Activated T-cell treated with anti-CD3 and anti-CD28 coated beads for 1 hour (primary cell): ENCODE results near the gene CNST.
"Not testable (repeated sequence)": the region's sequence is repeated elsewhere in the genome, so short reads cannot be mapped to it uniquely, and the experiment has no call there.

Source experiments
- DNase-seq: peaks from one replicate; pipeline ENCODE4 v3.0.0-alpha.2; 2020; ENCODE audit warnings: low read depth

CNST gene

DNA sequence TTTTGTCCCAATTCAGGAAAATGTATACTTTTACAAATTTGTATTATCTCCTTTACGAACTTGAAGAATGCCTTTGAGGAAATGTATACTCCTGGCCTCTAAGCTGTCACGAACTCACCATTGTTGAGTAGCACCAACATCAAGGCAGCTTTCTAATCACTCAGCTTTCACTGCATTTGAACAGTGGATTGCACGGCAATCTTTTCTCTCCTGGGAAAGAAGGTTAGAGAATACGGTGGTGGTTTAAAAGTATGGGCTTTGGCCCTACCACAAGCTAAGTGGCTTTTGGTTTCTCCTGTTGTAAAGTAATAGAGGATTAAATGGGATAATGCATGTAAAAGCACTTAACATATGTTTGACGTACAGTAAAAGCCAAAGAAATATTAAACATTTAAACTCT, 57.8 kb downstream of the CNST start:
- no peak for DNase-seq

DNA sequence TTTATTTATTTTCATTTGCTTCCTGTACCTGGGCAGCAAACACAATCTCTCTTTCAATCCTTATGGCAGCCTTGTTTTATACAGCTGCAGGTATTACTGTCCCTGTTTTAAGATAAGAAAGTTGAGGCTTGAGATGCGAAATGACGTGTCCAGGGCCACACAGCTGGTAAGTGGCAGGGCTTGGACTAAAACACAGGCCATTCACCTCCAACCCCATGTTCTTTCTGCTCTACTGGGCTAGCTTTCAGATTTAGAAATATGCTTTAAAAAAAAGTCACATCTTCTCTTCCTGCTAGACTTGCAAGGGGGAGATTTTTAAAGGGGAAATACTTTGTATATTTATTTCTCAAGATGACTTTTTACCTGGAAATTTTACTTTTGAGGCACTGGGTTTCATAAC, 62.8 kb downstream of the CNST start:
- no peak for DNase-seq

DNA sequence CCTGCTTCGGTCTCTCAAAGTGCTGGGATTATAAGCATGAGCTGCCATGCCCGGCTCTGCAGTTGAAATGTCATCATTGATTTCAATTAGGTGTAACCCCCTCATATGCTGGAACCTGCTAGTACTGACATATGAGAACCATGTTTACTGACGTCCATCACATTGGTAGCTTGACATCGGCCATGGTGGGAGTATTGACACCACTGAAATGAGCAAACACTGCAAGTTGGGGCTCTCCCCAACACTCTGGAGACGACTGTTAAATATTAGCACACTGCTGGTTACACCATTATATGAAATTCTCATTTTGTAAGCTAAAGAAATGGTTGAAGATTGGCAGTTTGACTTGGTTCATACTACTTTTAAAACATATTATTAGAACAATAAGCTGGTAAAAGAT, 63.7 kb downstream of the CNST start:
- DNase-seq = no peak

DNA sequence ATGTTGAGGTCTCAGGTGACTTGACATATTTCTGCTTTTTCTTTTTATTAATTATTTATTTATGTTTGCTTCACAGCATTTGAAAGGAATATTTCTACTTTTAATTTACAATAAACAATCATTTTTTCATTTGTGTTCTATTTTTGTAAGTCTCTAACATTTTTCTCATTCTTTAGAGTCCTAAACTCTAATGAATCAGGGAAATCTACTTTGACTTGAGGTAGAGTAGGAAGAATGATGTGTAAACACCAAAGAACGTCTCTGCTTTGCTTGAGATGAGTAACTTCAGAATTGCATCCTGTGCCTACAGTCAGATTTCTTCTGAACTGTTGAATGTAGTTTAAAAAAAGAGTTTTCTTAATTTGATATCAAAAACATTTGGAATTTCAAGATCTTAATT, 65.2 kb downstream of the CNST start:
- DNase-seq = no peak

DNA sequence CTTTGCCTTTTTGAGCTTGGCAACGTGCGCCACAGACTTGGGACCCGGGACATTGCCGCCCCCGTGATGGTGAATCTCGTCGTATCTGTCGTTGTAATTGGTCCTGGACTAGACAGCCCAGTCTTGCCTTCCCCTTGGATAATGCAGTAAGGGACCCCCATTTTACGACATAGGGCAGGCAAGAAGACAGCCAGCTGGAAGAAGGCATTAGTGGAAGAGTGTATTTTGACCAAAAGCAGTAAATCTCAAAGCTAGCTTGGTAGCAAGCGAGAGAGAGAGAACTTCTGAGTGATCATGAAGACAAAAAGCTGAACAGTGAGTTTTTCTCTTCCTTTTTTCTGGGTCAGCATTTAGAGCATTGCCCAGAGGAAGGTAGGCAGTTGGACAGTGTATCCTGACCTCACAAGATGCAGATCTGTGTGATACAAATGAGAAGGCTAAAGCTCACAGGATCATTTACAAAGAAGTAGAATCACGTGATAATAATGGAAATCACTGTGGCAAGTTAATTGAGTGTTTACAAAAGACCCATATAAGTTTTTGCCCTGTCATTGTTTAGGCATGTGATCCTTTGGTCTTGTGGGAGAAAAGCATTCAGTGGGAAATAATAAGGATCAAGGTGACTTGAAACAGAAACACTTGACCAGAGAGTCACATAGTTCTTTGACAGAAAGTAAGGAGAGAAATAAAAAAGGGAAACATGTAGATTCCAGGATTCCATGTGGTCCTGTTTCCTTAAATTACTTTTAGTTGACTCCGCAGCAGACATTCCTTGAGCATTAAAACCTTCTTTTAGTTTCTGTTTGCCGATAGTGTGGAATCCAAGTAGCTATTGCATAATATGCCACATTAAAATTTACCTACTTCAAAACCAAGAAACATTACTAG, 66.3 kb downstream of the CNST start:
- no peak for DNase-seq

DNA sequence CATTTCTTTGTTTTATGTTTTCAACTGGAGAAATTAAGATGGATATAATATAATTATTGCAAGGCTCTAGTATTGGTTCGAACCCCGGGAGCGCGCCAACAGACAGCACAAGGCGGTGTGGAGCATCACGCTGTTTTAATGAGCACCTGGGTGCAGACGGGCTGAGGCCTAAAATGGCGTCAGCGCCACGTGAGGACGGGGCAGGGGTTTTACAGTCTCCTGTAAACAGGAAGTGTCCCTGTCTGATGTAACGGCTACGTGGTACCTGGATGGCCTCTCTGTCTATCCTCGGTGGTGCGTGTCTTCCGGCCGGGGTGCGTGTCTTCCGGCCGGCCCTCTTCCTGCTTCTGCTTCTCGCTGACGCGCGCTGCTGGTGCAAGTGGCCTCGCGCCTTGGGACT, 68.4 kb downstream of the CNST start:
- not testable (repeated sequence) for DNase-seq

DNA sequence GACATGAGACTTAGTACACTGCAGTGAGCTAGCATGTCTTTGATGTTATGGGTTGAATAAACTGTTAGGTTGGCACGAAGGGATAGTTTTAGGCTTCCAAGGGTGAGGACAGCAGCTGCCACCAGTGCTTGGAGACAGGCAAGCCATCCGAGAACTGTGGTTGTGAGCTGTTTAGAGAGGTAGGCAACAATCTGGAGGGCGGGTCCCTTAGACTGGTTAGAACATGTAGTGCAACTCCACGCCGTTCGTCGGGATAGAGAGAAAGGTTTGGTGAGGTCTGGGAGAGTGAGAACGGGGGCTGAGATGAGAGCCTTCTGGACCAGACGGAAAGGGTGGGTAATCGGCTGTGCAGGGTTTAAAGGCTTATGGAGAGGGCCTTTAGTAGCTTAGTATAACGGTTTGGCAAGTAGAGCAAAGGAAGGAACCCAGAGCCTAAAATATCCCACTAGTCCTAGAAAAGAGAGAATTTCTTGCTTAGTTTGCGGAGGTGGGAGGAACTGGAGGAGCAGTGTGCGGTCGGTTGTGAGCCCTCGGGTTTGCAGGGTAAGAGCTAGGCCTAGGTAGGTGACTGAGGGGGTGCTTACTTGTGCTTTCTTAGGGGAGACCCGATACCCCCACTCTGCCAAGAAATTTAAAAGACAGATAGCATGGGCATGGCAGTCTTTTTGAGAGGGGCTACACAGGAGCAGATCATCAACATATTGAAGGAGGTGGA, 72.8 kb downstream of the CNST start:
- no peak for DNase-seq

DNA sequence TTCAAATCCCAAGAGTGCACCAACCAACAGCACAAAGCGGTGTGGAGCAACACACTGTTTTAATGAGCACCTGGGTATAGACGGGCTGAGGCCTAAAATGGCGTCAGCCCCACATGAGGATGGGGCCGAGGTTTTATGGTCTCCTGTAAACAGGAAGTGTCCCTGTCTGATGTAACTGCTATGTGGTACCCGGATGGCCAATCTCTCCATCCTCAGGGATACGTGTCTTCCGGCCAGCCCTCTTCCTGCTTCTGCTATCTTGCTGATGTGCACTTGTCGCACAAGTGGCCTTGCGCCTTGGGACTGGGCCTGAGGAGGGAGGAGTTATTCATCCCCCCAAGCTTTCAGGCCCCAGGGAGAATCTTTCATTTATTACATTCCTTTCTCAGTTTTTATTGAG, 73.5 kb downstream of the CNST start:
- no peak for DNase-seq

DNA sequence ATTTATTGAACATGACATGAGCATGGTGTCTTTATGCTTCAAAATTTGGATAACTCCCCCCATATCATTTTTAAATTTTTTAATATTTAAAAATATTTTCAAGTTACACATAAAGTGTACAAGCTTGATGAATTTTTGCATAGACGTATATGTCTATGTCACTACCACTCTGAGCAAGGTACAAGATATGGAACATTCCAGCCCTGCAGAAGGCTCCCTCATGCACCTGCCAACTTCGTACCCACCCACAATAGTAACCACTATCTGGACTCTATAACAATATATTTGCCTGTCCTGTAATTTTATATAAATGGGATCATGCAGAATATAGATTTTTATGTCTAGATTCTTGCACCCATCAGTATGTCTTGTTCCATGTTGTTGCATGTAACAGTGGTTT, 74.5 kb downstream of the CNST start:
- DNase-seq = no peak

DNA sequence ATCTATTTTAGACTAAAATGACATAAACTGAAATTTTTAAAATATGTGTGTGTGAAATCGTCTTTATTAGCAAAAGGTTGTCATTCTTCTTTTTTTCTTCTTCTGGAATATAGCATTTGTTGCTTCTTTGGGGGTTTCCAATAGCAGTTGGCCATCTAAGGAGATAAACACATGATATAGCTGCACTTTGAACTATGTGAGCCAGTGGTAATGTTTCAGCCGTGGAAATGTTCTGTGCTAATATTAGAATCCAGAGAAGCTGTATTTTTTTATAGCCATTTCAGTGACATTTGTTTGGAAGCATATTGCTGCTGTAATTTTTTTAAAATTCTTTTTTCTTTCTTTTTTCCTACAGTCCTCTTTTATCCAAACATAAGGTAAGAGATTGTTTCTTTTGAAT, 75.1 kb downstream of the CNST start:
- DNase-seq = no peak

DNA sequence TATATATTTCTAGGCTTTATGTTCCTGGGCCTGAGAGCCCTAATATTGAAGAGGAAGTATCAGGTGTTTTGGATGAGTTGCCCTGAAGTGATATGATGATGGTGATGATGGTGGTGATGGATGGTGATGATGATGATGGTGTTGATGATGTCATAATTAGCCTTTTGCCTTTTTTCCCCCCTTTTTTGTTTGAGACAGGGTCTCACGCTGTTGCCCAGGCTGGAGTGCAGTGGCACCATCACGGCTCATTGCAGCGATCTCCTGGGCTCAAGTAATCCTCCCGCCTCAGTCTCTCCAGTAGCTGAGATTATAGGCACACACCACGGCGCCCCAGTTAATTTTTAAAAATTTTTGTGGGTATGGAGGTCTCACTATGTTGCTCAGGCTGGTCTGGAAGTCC, 76.5 kb downstream of the CNST start:
- no peak for DNase-seq

DNA sequence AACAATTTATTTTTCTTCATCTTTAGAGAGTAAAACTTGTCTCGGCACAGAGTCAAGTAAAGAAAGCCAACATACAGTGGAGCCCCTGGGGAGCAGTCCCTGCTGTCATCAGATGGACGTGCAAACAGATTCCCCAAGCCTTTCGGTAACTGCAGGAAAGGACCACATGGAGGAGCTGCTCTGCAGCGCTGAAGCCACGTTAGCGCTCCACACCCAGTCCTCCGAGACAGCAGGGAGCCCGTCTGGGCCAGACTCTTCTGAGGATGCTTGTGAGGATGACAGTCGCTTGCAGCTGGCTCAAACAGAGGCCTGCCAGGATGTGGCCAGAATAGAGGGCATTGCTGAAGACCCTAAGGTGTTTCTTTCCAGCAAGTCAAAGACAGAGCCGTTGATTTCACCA, 80.9 kb downstream of the CNST start:
- no peak for DNase-seq

DNA sequence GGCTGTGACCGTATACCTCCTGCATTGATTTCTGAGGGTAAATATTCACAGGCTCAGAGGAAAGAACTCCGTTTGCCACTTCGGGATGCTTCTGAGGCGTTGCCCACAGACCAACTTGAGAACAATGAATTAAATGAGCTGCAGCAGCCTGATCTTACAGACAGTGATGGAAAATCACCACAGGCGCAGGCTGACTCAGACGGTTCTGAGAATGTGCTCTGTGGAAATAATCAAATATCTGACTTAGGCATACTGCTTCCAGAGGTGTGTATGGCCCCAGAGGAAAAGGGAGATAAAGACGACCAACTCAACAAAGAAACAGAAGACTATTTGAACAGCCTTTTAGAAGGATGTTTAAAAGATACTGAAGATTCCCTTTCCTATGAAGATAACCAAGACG, 81.3 kb downstream of the CNST start:
- DNase-seq = no peak

DNA sequence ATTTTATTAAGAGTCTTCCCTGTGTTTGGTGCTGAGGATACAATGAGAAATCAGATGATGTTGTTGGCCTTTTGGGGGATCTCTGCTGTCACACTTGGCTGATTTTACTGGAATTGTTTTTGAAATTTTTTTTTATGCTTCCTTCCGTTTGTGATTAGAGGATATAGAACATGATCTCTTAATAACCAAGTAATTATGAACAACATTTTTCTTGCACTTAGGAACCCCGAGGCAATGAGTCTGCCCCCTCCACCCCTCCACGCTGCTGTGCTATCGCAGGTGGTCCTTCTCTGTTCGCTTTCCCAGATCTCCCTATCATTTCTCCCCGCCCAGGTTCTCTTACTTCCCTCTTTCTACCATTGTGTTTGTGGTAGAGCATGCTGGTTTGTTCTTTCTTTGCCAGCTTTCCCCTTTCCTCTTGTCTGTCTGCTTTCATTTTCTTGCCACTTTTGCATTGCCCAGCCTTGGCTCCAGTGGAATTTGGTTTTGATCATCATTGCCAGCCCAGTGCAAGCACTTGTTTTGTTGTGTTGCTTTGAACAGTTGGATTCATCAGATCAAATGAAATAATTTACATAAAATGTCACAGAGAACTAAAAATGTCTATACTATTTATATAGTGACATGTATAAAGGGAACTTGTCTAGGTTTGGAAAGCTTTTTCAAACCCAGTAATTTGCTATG, 84.9 kb downstream of the CNST start:
- no peak for DNase-seq

DNA sequence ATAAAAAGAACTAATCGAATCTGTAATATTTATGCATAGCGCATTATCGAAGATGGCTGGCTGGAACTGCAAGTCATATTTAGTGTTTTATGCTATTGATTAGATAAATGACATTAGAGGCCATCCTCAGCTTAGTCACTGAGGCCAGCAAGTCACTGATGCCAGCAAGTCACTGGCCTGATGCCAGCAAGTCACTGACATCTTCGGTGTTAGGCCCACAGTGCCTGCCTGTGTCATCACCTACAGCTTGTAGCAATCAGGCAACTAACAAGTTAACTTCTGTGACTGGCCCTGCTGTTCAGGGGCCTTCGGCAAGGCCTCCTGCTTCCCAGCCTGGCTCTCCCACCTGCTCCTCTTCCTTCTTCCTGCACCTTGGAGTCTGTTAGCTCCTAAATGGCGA, 92.3 kb downstream of the CNST start:
- DNase-seq = no peak

DNA sequence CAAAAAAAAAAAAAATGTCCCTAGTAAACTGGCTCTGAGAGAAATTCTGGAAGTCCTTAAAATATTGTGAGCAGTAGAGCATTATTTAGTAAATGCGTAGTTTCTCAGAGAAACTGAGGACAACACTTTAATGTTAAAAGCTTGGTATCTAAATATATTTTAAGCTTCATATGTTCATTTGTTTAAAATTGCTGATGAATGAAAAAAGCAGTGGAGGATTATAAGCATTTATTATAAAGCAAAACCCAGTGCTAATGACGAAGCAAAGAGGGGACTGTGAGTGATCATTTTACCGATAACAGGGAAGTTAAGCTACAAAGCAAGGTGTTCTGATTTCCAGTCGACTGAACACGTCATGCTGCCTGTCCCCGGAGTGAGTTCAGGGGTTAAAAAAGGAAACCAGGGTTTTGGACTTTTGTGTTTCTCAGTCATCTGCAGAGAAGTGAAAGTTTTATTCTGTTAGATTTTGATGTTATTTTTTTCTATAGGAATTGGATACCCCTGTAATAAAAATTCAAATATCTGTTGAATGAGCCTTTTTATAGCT, 93.4 kb downstream of the CNST start:
- DNase-seq = no peak

DNA sequence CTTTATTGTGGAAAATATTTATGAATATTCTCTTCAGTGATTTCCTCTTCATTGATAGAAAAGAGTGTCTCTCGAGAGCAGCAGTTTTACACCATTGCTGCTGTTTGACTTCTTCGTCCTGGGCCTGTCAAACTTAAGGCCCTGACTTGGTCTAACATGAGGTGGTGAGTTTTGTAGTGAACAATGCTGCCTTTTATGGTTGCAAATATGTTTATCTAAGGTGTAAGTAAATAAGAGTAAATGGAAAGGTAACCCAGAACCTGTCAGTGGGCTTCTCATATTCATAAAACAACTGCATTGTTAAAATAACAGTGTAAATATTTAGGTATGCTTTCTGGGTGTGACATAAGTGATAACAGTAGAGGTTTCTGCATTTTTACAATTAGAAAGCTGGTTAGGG, 95.2 kb downstream of the CNST start:
- DNase-seq = no peak

DNA sequence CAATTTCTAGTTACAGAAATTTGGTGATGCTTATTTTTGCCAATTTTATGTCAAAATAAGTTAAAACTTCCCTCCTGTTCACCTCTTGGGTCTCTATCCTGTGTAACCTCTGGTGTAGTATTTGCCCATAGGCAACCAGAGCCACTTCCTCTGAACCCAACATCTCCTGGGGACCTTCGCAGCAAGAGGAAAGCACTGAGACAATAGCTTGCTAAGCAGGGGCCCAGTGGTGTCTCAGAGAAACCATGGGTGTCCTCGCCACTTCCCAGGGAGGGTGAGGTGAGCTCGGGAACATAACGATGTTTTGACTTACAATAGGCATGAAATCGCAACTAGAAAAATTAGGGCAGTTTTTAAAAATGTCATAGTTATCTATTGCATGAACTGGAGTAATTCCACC, 101.5 kb downstream of the CNST start:
- DNase-seq = no peak

DNA sequence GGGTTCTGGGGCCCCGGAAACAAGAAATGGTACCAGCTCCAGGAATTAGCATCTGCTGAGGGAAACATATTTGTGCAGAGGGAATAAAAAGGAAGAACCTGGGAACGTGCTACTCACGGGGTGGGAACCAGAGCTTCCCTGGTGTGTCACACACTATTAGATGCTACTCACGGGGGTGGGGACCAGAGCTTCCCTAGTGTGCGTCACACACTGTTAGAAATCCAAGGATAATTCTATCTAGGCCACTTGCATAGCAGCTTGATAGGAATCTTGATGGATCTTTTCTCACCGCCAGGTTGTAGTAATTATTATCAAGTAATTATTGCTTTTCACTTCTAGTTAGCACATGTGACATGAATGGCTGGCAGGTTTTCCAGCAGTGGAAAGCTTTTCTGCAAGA, 103.4 kb downstream of the CNST start:
- DNase-seq = no peak

DNA sequence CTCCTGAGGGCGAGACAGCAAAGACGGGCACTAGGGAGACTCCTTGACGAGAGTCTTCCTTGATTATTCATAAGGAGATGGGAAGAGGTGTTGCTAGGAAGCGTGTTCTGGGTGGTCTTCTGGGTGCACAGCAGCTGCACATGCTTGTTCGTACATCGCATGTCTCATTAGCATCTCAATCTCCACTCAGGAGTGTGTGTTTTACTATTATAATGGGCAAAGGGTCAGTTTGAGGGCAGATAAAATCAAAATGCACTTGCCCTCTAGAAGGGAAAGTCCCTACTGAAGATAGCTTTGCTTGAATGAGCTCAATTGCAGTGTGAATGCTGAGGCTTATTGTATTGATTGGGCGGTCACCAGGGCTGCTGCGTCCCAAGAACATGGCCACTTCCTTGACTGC, 107.8 kb downstream of the CNST start:
- no peak for DNase-seq

DNA sequence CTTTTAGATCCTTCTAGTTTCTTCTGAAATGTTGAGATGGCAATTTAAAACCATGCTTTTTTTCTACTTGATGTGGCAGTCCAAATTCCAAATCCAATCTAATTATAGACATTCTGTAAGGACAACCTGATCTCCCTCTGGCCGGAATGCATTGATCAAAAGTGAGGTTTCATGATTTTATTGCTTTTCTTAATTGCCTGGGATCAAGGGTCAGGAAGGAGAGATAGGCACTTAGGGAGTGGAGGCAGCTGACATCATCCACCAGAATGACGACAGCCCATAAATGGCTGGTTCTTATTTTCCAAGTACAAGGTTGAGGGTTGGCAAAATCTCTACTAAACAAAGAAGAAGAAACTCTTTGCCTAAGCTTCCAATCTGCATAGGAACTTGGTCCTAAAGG, 111.6 kb downstream of the CNST start:
- DNase-seq = no peak

DNA sequence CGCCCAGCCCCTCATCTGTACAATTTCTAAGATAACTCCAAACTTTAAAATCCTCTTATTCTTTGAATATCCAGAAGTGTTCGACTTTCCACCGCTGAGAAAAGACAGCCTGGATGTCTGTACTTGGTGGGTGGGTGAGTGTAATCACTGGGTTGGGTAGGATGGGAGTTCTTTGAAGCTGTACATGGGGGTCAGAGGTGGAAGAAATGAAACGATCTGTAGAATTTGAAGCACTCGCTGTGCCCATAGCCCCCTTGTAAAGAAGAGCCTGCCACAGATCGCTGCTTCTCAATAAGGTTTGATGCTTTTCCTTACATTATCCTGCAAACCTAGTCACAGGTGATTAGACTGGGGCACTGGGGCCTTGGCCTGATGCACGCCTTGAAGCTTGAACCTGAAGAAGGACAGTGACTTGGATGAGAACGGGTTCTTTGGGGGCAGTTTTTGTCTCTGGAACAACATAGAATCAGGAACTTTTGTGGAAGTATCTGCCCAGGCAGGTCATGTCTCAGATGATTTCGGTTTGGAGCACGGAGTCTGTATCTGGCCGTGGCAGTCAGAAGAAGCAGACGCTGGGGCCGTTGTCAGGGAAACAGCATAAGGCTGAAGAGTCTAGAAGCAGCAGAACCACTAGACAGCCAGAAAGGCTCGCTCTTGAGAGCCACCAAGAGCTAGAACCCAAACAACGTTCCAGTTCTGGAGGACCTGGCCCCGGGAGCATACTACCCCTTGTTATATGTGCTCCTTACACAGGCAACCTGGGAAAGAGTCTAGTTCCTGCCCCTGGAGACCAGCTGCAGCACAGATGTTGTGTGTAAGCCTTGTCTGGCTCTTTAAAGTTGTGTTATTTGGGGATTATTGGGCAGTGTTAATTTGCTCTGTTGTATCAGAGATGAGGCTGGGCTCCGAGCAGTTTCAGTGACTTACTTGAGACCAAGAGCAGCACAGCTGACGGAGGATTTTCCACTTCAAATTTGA, 112.8 kb downstream of the CNST start:
- no peak for DNase-seq
